Neuronal stem cell (in vitro differentiated cells): Measurements from ENCODE around the gene TMEM74B.

Source experiments
- DNase-seq: peaks from one replicate; pipeline ENCODE4 v3.0.0-alpha.2; 2013; ENCODE audit warnings: low spot score
- H2AFZ ChIP-seq: one replicate; pipeline ENCODE4 v1.6.1; 2013; ENCODE audit warnings: mild to moderate bottlenecking, low read length, inconsistent platforms
- H2AK5ac ChIP-seq: 2 replicates; pipeline ENCODE4 v1.6.1; 2013; ENCODE audit warnings: low read depth, mild to moderate bottlenecking, inconsistent platforms, low read length, moderate library complexity, mixed read lengths
- H2BK120ac ChIP-seq: 2 replicates; pipeline ENCODE4 v1.6.1; 2013; ENCODE audit warnings: low read depth, mild to moderate bottlenecking, inconsistent platforms, low read length, moderate library complexity, mixed read lengths
- H2BK12ac ChIP-seq: one replicate; pipeline ENCODE4 v1.6.1; 2013; ENCODE audit warnings: low read length, inconsistent platforms
- H2BK15ac ChIP-seq: 2 replicates; pipeline ENCODE4 v1.6.1; 2013; ENCODE audit warnings: mild to moderate bottlenecking, low read length, inconsistent platforms, mixed read lengths
- H2BK5ac ChIP-seq: one replicate; pipeline ENCODE4 v1.6.1; 2013; ENCODE audit warnings: inconsistent platforms, mild to moderate bottlenecking, low read length, moderate library complexity
- H3K14ac ChIP-seq: one replicate; pipeline ENCODE4 v1.6.1; 2013; ENCODE audit warnings: low read length, inconsistent platforms
- H3K18ac ChIP-seq: 2 replicates; pipeline ENCODE4 v1.6.1; 2013; ENCODE audit warnings: low read length, inconsistent platforms
- H3K23ac ChIP-seq: 2 replicates; pipeline ENCODE4 v1.6.1; 2013; ENCODE audit warnings: low read depth, mild to moderate bottlenecking, mixed read lengths, low read length, inconsistent platforms; ENCODE audit not compliant: poor library complexity
- H3K27ac ChIP-seq: replicated peaks from 3 replicates; pipeline ENCODE4 v1.5.1; 2013; ENCODE audit warnings: low read length, inconsistent platforms
- H3K27me3 ChIP-seq, 3 experiments: 2 replicates each; pipeline ENCODE4 v1.6.1; 2013; ENCODE audit warnings: low read length in 3 of 3, mild to moderate bottlenecking in 2 of 3, inconsistent platforms in 1 of 3, low read depth in 1 of 3, mixed read lengths in 1 of 3, moderate library complexity in 1 of 3; ENCODE audit not compliant: control insufficient read depth in 3 of 3, insufficient read depth in 3 of 3
- H3K36me3 ChIP-seq, 2 donors: replicated peaks in 1 of 2; 2 replicates each; pipeline ENCODE4 v1.6.1; 2013; ENCODE audit warnings: low read length in 2 of 2; ENCODE audit not compliant: control insufficient read depth in 2 of 2, insufficient read depth in 2 of 2
- H3K4ac ChIP-seq: 2 replicates; pipeline ENCODE4 v1.6.1; 2013; ENCODE audit warnings: inconsistent platforms, mild to moderate bottlenecking, low read length, moderate library complexity
- H3K4me1 ChIP-seq, 2 donors: 1 replicate in 1 of 2; 2 replicates in 1 of 2; pipeline ENCODE4 v1.6.1; 2013; ENCODE audit warnings: low read length in 2 of 2, low read depth in 1 of 2; ENCODE audit not compliant: control insufficient read depth in 2 of 2, insufficient read depth in 1 of 2
- H3K4me2 ChIP-seq: one replicate; pipeline ENCODE4 v1.6.1; 2013; ENCODE audit warnings: mild to moderate bottlenecking, low read length, inconsistent platforms; ENCODE audit not compliant: insufficient read depth, poor library complexity, severe bottlenecking
- H3K4me3 ChIP-seq, 2 donors: 2 replicates each; pipeline ENCODE4 v1.5.1; 2013; ENCODE audit warnings: low read length in 2 of 2, mild to moderate bottlenecking in 2 of 2, inconsistent platforms in 1 of 2, moderate library complexity in 1 of 2
- H3K79me1 ChIP-seq: one replicate; pipeline ENCODE4 v1.6.1; 2013; ENCODE audit warnings: low read depth, mild to moderate bottlenecking, inconsistent platforms, low read length, moderate library complexity
- H3K9ac ChIP-seq: one replicate; pipeline ENCODE4 v1.6.1; 2013; ENCODE audit warnings: mild to moderate bottlenecking, low read depth, low read length, inconsistent platforms; ENCODE audit not compliant: poor library complexity
- H3K9me3 ChIP-seq, 2 donors: replicated peaks in 1 of 2; 2 replicates each; pipeline versions ENCODE3 to v1.6.1; 2013; ENCODE audit warnings: low read length in 2 of 2, mild to moderate bottlenecking in 2 of 2, inconsistent platforms in 1 of 2, low read depth in 1 of 2, mixed read lengths in 1 of 2, moderate library complexity in 1 of 2; ENCODE audit not compliant: control insufficient read depth in 2 of 2, insufficient read depth in 1 of 2
- H4K8ac ChIP-seq: one replicate; pipeline ENCODE4 v1.6.1; 2013; ENCODE audit warnings: low read depth, mild to moderate bottlenecking, inconsistent platforms, low read length, moderate library complexity
- H4K91ac ChIP-seq: one replicate; pipeline ENCODE4 v1.6.1; 2013; ENCODE audit warnings: low read length, low read depth, mild to moderate bottlenecking, inconsistent platforms; ENCODE audit not compliant: poor library complexity
- WGBS, 2 donors: extraction: QIAGEN DNeasy Blood & Tissue Kit; methylation state at CpG; one replicate each; pipeline ENCODE4 v1.1.7; 2013; ENCODE audit warnings: missing lambda C conversion rate in 2 of 2, mixed read lengths in 1 of 2; ENCODE audit not compliant: insufficient read length in 2 of 2, insufficient replicate concordance in 1 of 2; ENCODE audit errors: extremely low coverage in 2 of 2; 5-methylcytosine and 5-hydroxymethylcytosine counted together

Gene TMEM74B

GRCh38 chr20:1166948-1167720 lies 17.6 kb downstream of the TMEM74B start:
- no peak overlapping the region for H2AFZ ChIP-seq
- no peak overlapping the region for H3K27ac ChIP-seq
- no peaks in the 10 kb centered on the region for H3K27me3 ChIP-seq
- no peak overlapping the region for H3K23ac ChIP-seq
- no peak overlapping the region for H2AK5ac ChIP-seq
- no peak overlapping the region for H2BK15ac ChIP-seq
- no peak overlapping the region for H4K8ac ChIP-seq
- WGBS, 2 donors = no CpG with 5 or more reads among the region's 1 CpG
- H2BK5ac ChIP-seq = no peak overlapping the region
- H2BK12ac ChIP-seq = no peak overlapping the region
- no peaks in the 10 kb centered on the region for H3K9me3 ChIP-seq
- no peaks in the 10 kb centered on the region for H3K79me1 ChIP-seq
- H3K18ac ChIP-seq = no peak overlapping the region
- no peak overlapping the region for H3K9ac ChIP-seq
- H3K4me2 ChIP-seq = no peak overlapping the region
- no peak overlapping the region for H2BK120ac ChIP-seq
- no peak for DNase-seq
- no peak overlapping the region for H3K14ac ChIP-seq
- H4K91ac ChIP-seq = no peak overlapping the region
- no peak overlapping the region for H3K4ac ChIP-seq
- no peaks in the 10 kb centered on the region for H3K4me1 ChIP-seq
- peaks cover 49 to 94% of the 10 kb centered on the region in 2 donors for H3K36me3 ChIP-seq
- no peak overlapping the region for H3K4me3 ChIP-seq

GRCh38 chr20:1165941-1166340 lies 18.8 kb downstream of the TMEM74B start:
- no peak overlapping the region for H3K18ac ChIP-seq
- H2BK120ac ChIP-seq = no peak overlapping the region
- no peak overlapping the region for H3K4me2 ChIP-seq
- H3K4me1 ChIP-seq = no peaks in the 10 kb centered on the region
- H3K14ac ChIP-seq = no peak overlapping the region
- H2BK5ac ChIP-seq = no peak overlapping the region
- H3K27ac ChIP-seq = no peak overlapping the region
- H2AK5ac ChIP-seq = no peak overlapping the region
- no peaks in the 10 kb centered on the region for H3K27me3 ChIP-seq
- H2BK12ac ChIP-seq = no peak overlapping the region
- no peaks in the 10 kb centered on the region for H3K79me1 ChIP-seq
- H3K4me3 ChIP-seq = no peak overlapping the region
- no peaks in the 10 kb centered on the region for H3K9me3 ChIP-seq
- no peak overlapping the region for H2AFZ ChIP-seq
- no peak overlapping the region for H3K9ac ChIP-seq
- no peak overlapping the region for H4K8ac ChIP-seq
- no CpG with 5 or more reads among the region's 9 CpGs for WGBS, 2 donors
- no peak overlapping the region for H3K23ac ChIP-seq
- H4K91ac ChIP-seq = no peak overlapping the region
- H3K36me3 ChIP-seq = peaks cover 48 to 95% of the 10 kb centered on the region in 2 donors
- DNase-seq = no peak
- H2BK15ac ChIP-seq = no peak overlapping the region
- H3K4ac ChIP-seq = no peak overlapping the region

GRCh38 chr20:1165521-1165920 lies 19.3 kb downstream of the TMEM74B start:
- DNase-seq = no peak
- no peak overlapping the region for H3K14ac ChIP-seq
- no peak overlapping the region for H2AK5ac ChIP-seq
- no peak overlapping the region for H3K18ac ChIP-seq
- no peak overlapping the region for H3K4me2 ChIP-seq
- WGBS, 2 donors = no CpG with 5 or more reads among the region's 1 CpG
- no peaks in the 10 kb centered on the region for H3K4me1 ChIP-seq
- no peak overlapping the region for H2BK120ac ChIP-seq
- no peak overlapping the region for H2BK15ac ChIP-seq
- H4K8ac ChIP-seq = no peak overlapping the region
- H3K4ac ChIP-seq = no peak overlapping the region
- no peak overlapping the region for H2BK12ac ChIP-seq
- no peak overlapping the region for H3K4me3 ChIP-seq
- H4K91ac ChIP-seq = no peak overlapping the region
- no peaks in the 10 kb centered on the region for H3K79me1 ChIP-seq
- no peak overlapping the region for H3K9ac ChIP-seq
- no peaks in the 10 kb centered on the region for H3K27me3 ChIP-seq
- no peak overlapping the region for H2AFZ ChIP-seq
- peaks cover 53 to 95% of the 10 kb centered on the region in 2 donors for H3K36me3 ChIP-seq
- no peak overlapping the region for H2BK5ac ChIP-seq
- H3K23ac ChIP-seq = no peak overlapping the region
- no peak overlapping the region for H3K27ac ChIP-seq
- H3K9me3 ChIP-seq = no peaks in the 10 kb centered on the region

- Histone ChIP-seq H3K4me2 (no peak overlapping the region), H3K9ac (no peak overlapping the region), H4K8ac (no peak overlapping the region), H2BK120ac (no peak overlapping the region), H2BK12ac (no peak overlapping the region), H2BK5ac (no peak overlapping the region), H3K9me3 (no peaks in the 10 kb centered on the region), H3K4me1 (no peaks in the 10 kb centered on the region), H2AK5ac (no peak overlapping the region), H3K79me1 (no peaks in the 10 kb centered on the region), H4K91ac (no peak overlapping the region), H2BK15ac (no peak overlapping the region), H3K14ac (no peak overlapping the region), H3K36me3 (peaks cover 54 to 95% of the 10 kb centered on the region in 2 donors), H3K4me3 (no peak overlapping the region), H2AFZ (no peak overlapping the region), H3K4ac (no peak overlapping the region), H3K18ac (no peak overlapping the region), H3K27ac (no peak overlapping the region), H3K23ac (no peak overlapping the region), H3K27me3 (no peaks in the 10 kb centered on the region)
- no CpG with 5 or more reads among the region's 7 CpGs for WGBS, 2 donors
- no peak for DNase-seq
Measured at GRCh38 chr20:1164871-1165270, 19.9 kb downstream of the TMEM74B start.
